Suppressor macrophage treated with lipopolysaccharide for 4 hours (primary cell): ENCODE data around the gene NT5C.
"Not testable (repeated sequence)": the region's sequence is repeated elsewhere in the genome, so short reads cannot be mapped to it uniquely, and the experiment has no call there.

ENCODE experiments used
- DNase-seq: peaks from one replicate; pipeline ENCODE4 v3.0.0-alpha.2; 2020

NT5C gene

GRCh38 chr17:75131278-75132017 is at the start of gene NT5C:
Gene NT5C (minus strand): TSS chr17:75131742. CDS start chr17:75131707, 35 bp downstream.
- peak; percentile 84 for DNase-seq

- DNase-seq = peak; percentile 6
Observed at GRCh38 chr17:75181110-75181509, 49.6 kb upstream of the NT5C start.

DNA sequence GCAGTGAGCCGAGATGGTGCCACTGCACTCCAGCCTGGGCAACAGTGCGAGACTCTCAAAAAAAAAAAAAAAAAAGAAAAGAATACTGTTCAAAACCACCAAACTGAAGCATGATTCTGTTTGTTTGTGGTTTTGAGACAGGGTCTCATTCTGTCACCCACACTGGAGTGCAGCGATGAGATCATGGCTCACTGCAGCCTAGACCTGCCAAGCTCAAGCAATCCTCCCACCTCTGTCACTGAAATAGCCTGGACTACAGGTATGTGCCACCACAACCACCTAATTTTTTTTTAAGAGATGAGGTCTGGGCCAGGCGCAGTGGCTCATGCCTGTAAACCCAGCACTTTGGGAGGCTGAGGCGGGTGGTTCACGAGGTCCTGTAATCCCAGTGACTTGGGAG is 46.9 kb upstream of the NT5C start:
- DNase-seq = no peak

GRCh38 chr17:75176625-75177024 is 45.1 kb upstream of the NT5C start:
- DNase-seq = no peak

- no peak for DNase-seq
Observed at GRCh38 chr17:75174996-75175395, 43.5 kb upstream of the NT5C start.

DNA sequence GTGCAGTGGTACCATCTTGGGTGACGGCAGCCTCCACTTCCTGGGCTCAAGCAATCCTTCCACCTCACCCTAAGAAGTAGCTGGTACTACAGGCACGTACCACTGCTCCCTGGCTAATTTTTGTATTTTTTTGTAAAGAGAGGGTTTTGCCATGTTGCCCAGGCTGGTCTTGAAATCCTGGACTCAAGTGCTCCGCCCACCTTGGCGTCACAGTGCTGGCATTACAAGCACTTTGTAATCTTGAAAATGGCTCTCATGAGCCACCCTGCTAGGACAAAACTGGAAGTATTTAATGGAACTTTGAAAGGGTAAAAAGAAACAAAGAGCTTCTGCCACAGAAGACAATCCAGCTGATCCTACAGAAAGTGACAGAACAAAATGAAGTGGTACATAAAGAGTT is 42.0 kb upstream of the NT5C start:
- DNase-seq = no peak

DNA sequence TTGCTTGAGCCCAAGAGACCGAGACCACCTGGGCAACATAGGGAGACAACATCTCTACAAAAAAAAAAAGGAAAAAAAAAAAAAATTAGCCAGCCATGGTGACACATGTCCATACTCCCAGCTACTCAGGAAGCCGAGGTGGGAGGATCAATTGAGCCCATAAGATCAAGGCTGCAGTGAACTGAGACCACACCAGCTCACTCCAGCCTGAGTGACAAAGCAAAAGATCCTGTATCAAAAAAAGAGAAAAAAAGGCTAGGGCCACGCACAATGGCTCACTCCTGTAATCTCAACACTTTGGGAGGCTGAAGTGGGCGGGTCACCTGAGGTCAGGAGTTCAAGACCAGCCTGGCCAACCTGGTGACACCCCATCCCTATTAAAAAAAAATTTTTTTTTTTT is 37.5 kb upstream of the NT5C start:
- no peak for DNase-seq

DNA sequence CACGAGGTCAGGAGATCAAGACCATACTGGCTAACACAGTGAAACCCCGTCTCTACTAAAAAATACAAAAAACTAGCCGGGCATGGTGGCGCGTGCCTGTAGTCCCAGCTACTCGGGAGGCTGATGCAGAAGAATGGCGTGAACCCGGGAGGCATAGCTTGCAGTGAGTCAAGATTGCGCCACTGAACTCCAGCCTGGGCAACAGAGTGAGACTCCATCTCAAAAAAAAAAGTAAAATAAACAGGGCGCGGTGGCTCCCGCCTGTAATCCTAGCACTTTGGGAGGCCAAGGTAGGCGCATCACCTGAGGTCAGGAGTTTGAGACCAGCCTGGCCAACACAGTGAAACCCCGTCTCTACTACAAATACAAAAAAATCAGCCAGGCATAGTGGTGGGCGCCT is 33.1 kb upstream of the NT5C start:
- not testable (repeated sequence) for DNase-seq

DNA sequence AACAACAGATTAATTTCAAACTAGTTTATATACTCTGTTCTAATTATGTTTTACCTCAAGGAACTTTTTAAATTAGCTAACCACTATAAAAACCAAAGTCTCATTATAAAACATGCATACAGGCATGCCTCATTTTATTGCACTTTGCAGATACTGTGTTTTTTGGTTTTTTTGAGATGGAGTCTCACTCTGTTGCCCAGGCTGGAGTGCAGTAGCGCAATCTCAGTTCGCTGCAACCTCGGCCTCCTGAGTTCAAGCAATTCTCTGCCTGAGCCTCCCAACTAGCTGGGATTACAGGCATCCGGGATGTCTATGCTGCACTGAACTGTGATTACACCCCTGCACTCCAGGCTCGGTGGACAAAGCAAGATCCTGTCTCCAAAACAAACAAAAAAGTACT is 31.5 kb upstream of the NT5C start:
- no peak for DNase-seq

GRCh38 chr17:75160211-75160610 is 28.7 kb upstream of the NT5C start:
- DNase-seq = no peak

GRCh38 chr17:75159196-75160031 is 27.9 kb upstream of the NT5C start:
- no peak for DNase-seq

- not testable (repeated sequence) for DNase-seq
Observed at GRCh38 chr17:75158480-75158879, 26.9 kb upstream of the NT5C start.

GRCh38 chr17:75155191-75155601 is 23.7 kb upstream of the NT5C start:
- DNase-seq = no peak

- peak; percentile 99 for DNase-seq
Observed at GRCh38 chr17:75154195-75155106, 22.9 kb upstream of the NT5C start, which contains the start of gene JPT1. Gene JPT1 (minus strand): TSS chr17:75154512. CDS start chr17:75154397, 115 bp downstream.

- DNase-seq = no peak
Observed at GRCh38 chr17:75153780-75154194, 22.2 kb upstream of the NT5C start.

GRCh38 chr17:75152922-75153779 is 21.6 kb upstream of the NT5C start:
- peak; percentile 63 for DNase-seq

- DNase-seq = no peak
Observed at GRCh38 chr17:75152523-75152921, 21.0 kb upstream of the NT5C start.

GRCh38 chr17:75151930-75152329 is 20.4 kb upstream of the NT5C start:
- DNase-seq = no peak

- peak; percentile 73 for DNase-seq
Observed at GRCh38 chr17:75147878-75148546, 16.5 kb upstream of the NT5C start.

- peak; percentile 72 for DNase-seq
Observed at GRCh38 chr17:75146592-75146991, 15.1 kb upstream of the NT5C start.

DNA sequence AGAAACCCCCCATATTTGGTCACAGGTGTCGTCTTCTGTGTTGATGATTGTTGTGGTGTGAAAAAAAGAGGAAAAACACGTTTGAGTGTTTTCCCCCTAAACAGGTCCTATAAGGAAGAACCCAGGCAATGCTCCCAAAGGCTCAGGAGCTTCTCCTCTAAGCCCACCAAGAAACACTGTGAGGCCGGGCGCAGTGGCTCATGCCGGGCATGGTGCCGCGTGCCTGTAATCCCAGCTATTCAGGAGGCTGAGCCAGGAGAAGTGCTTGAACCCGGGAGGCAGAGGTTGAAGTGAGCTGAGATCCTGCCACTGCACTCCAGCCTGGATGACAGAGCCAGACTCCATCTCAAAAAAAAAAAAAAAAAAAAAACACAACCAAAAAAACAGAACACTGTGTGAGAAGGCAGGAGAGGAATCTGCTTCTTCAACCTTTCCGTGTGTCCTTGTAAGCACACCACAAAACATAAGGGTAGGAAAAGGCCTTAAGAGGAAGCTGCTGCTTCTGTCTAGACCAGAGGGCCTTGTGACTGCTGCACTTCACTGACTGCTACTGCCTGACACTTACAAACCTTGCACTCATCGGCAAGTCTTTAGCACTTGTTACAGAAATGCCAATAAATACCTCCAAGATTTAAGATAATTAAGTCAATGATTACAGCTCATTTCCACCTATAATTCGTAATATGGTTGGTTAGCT is 13.4 kb upstream of the NT5C start:
- peak; percentile 23 for DNase-seq
